ENCODE results near the gene PINLYP. TPM values are rescaled to one million over a fixed set of nuclear protein-coding genes. Genes with fewer than 3 reads are reported as not detected.

Gene PINLYP
- total RNA-seq, 1 experiment from 2014 or later: 11.9 TPM

DNA sequence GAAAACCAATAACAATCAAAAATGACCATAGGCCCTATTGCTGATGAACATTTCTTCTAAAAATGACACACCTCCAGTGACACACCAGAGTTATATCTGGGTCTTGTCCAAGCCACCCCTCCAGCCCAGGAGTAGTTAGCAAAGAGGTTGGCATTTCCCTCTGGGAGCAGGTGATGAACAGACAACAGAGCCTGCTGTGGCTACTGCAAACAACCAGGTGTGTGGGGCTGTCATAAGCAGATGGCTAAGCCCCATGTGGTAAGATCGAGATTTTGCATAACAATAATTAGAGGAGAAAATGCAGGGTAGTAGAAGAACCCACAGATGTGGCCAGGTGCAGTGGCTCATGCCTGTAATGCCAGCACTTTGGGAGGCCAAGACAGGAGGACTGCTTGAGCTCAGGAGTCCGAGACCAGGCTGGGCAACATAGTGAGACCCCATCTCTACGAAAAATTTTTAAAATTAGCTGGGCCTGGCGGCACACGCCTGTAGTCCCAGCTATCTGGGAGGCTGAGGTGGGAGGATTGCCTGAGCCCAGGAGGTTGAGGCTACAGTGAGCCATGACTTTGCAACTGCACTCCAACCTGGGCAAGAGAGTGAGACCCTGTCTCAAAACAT lies 5.3 kb upstream of the PINLYP start:
- Histone ChIP-seq H2BK20ac (ENCODE audit: low read depth, low read length, poor library complexity, severe bottlenecking) (no peak overlapping the region), H3K9me3 (ENCODE audit: control insufficient read depth, low read depth, low read length) (no peaks in the 10 kb centered on the region), H3T11ph (ENCODE audit: low read length) (no peak overlapping the region), H4K8ac (replicated peaks; ENCODE audit: insufficient read length, low read depth, low read length) (no peak overlapping the region), H3K27me3 (ENCODE audit: insufficient read depth, low read length) (no peaks in the 10 kb centered on the region), H3K4ac (ENCODE audit: low read depth, low read length) (no peak overlapping the region), H2BK12ac (ENCODE audit: insufficient read length, low read depth, low read length) (no peak overlapping the region), H2BK120ac (ENCODE audit: low read depth, low read length, poor library complexity, severe bottlenecking) (no peak overlapping the region), H4K91ac (ENCODE audit: insufficient read length, low read depth, low read length) (no peak overlapping the region), H3K14ac (ENCODE audit: insufficient read depth, low read length) (no peak overlapping the region), H2AFZ (ENCODE audit: low read length) (no peak overlapping the region), H3K4me2 (ENCODE audit: insufficient read depth, insufficient read length, low read length) (no peak overlapping the region), H2BK15ac (ENCODE audit: low read depth, low read length) (no peak overlapping the region), H3K4me1 (ENCODE audit: insufficient read depth, low read length) (no peaks in the 10 kb centered on the region), H3K27ac (ENCODE audit: insufficient read length, low read depth, low read length) (no peak overlapping the region), H4K20me1 (ENCODE audit: control insufficient read depth, insufficient read depth, insufficient read length) (no peaks in the 10 kb centered on the region), H3K9ac (ENCODE audit: extremely low read depth, insufficient read length, low read length) (no peak overlapping the region), H4K5ac (ENCODE audit: insufficient read length, low read depth, low read length) (no peak overlapping the region), H2BK5ac (ENCODE audit: insufficient read length, low read length) (no peak overlapping the region), H3K79me2 (ENCODE audit: insufficient read depth, low read length) (no peaks in the 10 kb centered on the region; the same call in 1 of the 2 replicates), H3K23ac (ENCODE audit: insufficient read length, low read depth, low read length) (no peak overlapping the region), H3K79me1 (ENCODE audit: insufficient read depth, low read depth, low read length, poor library complexity, severe bottlenecking) (no peaks in the 10 kb centered on the region), H2AK5ac (ENCODE audit: insufficient read length, low read length) (no peak overlapping the region), H3K18ac (ENCODE audit: insufficient read length, low read depth, low read length) (no peak overlapping the region), H3K23me2 (ENCODE audit: insufficient read length, low read depth, low read length, poor library complexity, severe bottlenecking) (peaks cover 6% of the 10 kb centered on the region), H3K56ac (ENCODE audit: insufficient read length, low read depth, low read length) (no peak overlapping the region)
- Mint-ChIP-seq H3K27me3 (ENCODE audit: low read depth) (no peaks in the 10 kb centered on the region), H3K9me3 (no peaks in the 10 kb centered on the region), H3K27ac (peak overlapping the region; percentile 34 to 78 (median 62); a peak in 5 of 7 replicates), H3K4me1 (peaks cover 10 to 19% of the 10 kb centered on the region in 2 experiments), H3K4me3 (no peak overlapping the region; a peak in 1 of 5 replicates), H3K36me3 (ENCODE audit: insufficient read depth in 1 of 3, low read depth in 3 of 3) (peaks cover 0 to 27% (median 18%) of the 10 kb centered on the region in 3 experiments; a peak in 6 of 7 replicates)
- DNase-seq: no peak
- TF ChIP-seq, protein P1, sequence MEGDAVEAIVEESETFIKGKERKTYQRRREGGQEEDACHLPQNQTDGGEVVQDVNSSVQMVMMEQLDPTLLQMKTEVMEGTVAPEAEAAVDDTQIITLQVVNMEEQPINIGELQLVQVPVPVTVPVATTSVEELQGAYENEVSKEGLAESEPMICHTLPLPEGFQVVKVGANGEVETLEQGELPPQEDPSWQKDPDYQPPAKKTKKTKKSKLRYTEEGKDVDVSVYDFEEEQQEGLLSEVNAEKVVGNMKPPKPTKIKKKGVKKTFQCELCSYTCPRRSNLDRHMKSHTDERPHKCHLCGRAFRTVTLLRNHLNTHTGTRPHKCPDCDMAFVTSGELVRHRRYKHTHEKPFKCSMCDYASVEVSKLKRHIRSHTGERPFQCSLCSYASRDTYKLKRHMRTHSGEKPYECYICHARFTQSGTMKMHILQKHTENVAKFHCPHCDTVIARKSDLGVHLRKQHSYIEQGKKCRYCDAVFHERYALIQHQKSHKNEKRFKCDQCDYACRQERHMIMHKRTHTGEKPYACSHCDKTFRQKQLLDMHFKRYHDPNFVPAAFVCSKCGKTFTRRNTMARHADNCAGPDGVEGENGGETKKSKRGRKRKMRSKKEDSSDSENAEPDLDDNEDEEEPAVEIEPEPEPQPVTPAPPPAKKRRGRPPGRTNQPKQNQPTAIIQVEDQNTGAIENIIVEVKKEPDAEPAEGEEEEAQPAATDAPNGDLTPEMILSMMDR (conservative IDR thresholded peaks at IDR 0.05): no peak
- no CpG with 5 or more reads among the region's 5 CpGs for WGBS (ENCODE audit: extremely low coverage, insufficient read length, low lambda C conversion rate)

Measured in H9 (cell line).